DND-41 (cell line): Measurements from ENCODE around the gene KRTAP10-6.

Experiments used
- ATAC-seq: fragments of 200-7000 bp; cut with Tn5 transposase; 3 replicates; pipeline ENCODE4 v1.9.1; 2021; ENCODE audit warnings: low read depth; ENCODE audit not compliant: insufficient read depth
- DNase-seq: peaks from one replicate; pipeline ENCODE4 v3.0.0-alpha.2; 2020
- H2AFZ ChIP-seq: 2 replicates; pipeline ENCODE4 v1.6.0; 2012; ENCODE audit warnings: low read depth, low read length
- H3K27ac ChIP-seq: 2 replicates; pipeline ENCODE4 v1.5.1; 2012; ENCODE audit warnings: low read length, inconsistent platforms
- H3K27me3 ChIP-seq: fragments of 200-600 bp; sonication (generic); 2 replicates; pipeline ENCODE4 v1.6.0; 2012; ENCODE audit warnings: low read length, mild to moderate bottlenecking, inconsistent platforms; ENCODE audit not compliant: insufficient read depth, poor library complexity
- H3K36me3 ChIP-seq: 2 replicates; pipeline ENCODE4 v1.5.1; 2012; ENCODE audit warnings: low read length, inconsistent platforms; ENCODE audit not compliant: insufficient read depth
- H3K4me1 ChIP-seq: 2 replicates; pipeline ENCODE4 v1.5.1; 2012; ENCODE audit warnings: mild to moderate bottlenecking, low read length; ENCODE audit not compliant: insufficient read depth
- H3K4me2 ChIP-seq: 2 replicates; pipeline ENCODE4 v1.6.0; 2012; ENCODE audit warnings: mild to moderate bottlenecking, moderate library complexity, low read length, inconsistent platforms; ENCODE audit not compliant: insufficient read depth
- H3K4me3 ChIP-seq, 2 experiments: fragments of 200-600 bp in 1 of 2; shearing (Covaris generic) in 1 of 2; 2 replicates each; pipeline ENCODE4 v1.5.1; 2012 to 2016; ENCODE audit warnings: inconsistent platforms in 2 of 2, low read length in 2 of 2, mild to moderate bottlenecking in 2 of 2, low read depth in 1 of 2, moderate library complexity in 1 of 2
- H3K79me2 ChIP-seq: 2 replicates; pipeline ENCODE4 v1.6.0; 2012; ENCODE audit warnings: low read length, inconsistent platforms; ENCODE audit not compliant: insufficient read depth
- H3K9ac ChIP-seq: 2 replicates; pipeline ENCODE4 v1.6.0; 2012; ENCODE audit warnings: low read depth, mild to moderate bottlenecking, inconsistent platforms, low read length, moderate library complexity
- H3K9me3 ChIP-seq: 2 replicates; pipeline ENCODE4 v1.5.1; 2012; ENCODE audit warnings: low read length, moderate library complexity, mild to moderate bottlenecking, inconsistent platforms; ENCODE audit not compliant: insufficient read depth, severe bottlenecking
- H4K20me1 ChIP-seq: 2 replicates; pipeline ENCODE4 v1.6.0; 2012; ENCODE audit warnings: low read length; ENCODE audit not compliant: insufficient read depth
- CTCF ChIP-seq: IDR thresholded peaks from 2 replicates; pipeline ENCODE4 v1.5.1; 2012; ENCODE audit warnings: borderline replicate concordance, low read length, moderate library complexity, mild to moderate bottlenecking; ENCODE audit not compliant: poor library complexity, severe bottlenecking; ENCODE audit errors: extremely low read depth
- EZH2 ChIP-seq: IDR thresholded peaks from 3 replicates; pipeline ENCODE4 v1.6.1; 2012; ENCODE audit warnings: borderline replicate concordance, low read depth, mild to moderate bottlenecking, moderate library complexity, low read length, inconsistent platforms; ENCODE audit not compliant: severe bottlenecking

Gene KRTAP10-6

DNA sequence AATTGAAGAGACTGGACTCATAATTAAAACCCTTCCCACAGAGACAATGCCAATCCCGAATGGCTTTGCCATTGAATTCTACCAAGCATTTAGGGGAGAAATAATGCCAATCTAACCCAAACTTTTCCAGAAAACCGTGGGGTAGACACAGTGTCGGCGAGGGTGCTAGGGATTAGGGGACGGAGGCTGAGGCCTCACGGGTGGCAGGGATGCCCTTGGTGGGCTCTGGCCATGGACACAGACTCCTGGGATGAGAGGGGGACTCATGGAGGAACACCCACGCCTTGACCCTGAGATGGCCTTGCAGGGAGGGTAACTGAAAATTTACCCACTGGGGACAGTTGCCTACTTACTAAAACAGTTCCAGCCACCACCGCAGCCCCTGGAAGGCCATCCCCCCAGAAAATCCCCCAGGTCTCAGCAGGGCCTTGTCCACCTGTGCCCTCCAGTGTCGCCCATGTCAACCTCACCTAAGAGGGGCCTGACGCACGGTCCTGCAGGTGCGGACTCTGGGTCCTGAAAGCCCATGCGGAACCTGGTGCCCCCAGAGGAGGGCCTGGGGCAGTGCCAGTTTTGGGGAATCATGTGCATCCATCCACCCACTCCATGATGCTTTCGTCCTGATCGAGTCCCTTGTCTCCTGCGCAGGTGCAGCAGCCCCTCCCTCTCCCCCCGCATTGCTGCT lies 13.8 kb downstream of the KRTAP10-6 start:
- TF ChIP-seq EZH2, result no peak
- H3K79me2 ChIP-seq, result no peaks in the 10 kb centered on the region
- no peak overlapping the region for H3K4me2 ChIP-seq
- H3K4me3 ChIP-seq, result no peak overlapping the region
- H4K20me1 ChIP-seq, result no peaks in the 10 kb centered on the region
- no peak overlapping the region for H3K9ac ChIP-seq
- no peak for ATAC-seq
- H2AFZ ChIP-seq, result no peak overlapping the region
- no peak for DNase-seq
- no peaks in the 10 kb centered on the region for H3K27me3 ChIP-seq
- H3K36me3 ChIP-seq, result no peaks in the 10 kb centered on the region
- H3K9me3 ChIP-seq, result peaks cover 9% of the 10 kb centered on the region
- H3K27ac ChIP-seq, result no peak overlapping the region
- no peaks in the 10 kb centered on the region for H3K4me1 ChIP-seq

- Histone ChIP-seq H4K20me1 (no peaks in the 10 kb centered on the region), H3K4me3 (no peak overlapping the region), H3K9me3 (peaks cover 2% of the 10 kb centered on the region), H3K4me2 (no peak overlapping the region), H2AFZ (no peak overlapping the region), H3K27me3 (no peaks in the 10 kb centered on the region), H3K79me2 (no peaks in the 10 kb centered on the region), H3K36me3 (no peaks in the 10 kb centered on the region), H3K4me1 (no peaks in the 10 kb centered on the region), H3K9ac (no peak overlapping the region), H3K27ac (no peak overlapping the region)
- ATAC-seq (no peak), DNase-seq (no peak)
- TF ChIP-seq CTCF (no peak), EZH2 (no peak)
Observed at GRCh38 chr21:44576025-44576420, 16.3 kb downstream of the KRTAP10-6 start.

- H3K4me1 ChIP-seq, result no peaks in the 10 kb centered on the region
- H3K36me3 ChIP-seq, result no peaks in the 10 kb centered on the region
- no peak for TF ChIP-seq CTCF
- TF ChIP-seq EZH2, result no peak
- H3K9ac ChIP-seq, result no peak overlapping the region
- no peak for DNase-seq
- no peaks in the 10 kb centered on the region for H4K20me1 ChIP-seq
- ATAC-seq, result no peak
- no peak overlapping the region for H3K27ac ChIP-seq
- H3K79me2 ChIP-seq, result no peaks in the 10 kb centered on the region
- no peaks in the 10 kb centered on the region for H3K27me3 ChIP-seq
- H3K4me3 ChIP-seq, result no peak overlapping the region
- H3K9me3 ChIP-seq, result no peaks in the 10 kb centered on the region
- H2AFZ ChIP-seq, result no peak overlapping the region
- H3K4me2 ChIP-seq, result no peak overlapping the region
Observed at GRCh38 chr21:44575307-44576024, 16.8 kb downstream of the KRTAP10-6 start.
